HepG2 (cell line): ENCODE data around the gene PFDN5.

ENCODE experiments used
- CHD2 ChIP-seq: IDR thresholded peaks from 2 replicates; pipeline ENCODE4 v1.6.1; 2011; ENCODE audit warnings: low read depth, low read length, improper control_type of control experiment
- CHD4 ChIP-seq: fragments of 200-600 bp; sonication (generic); IDR thresholded peaks from 2 replicates; pipeline ENCODE4 v1.7.0; 2017; ENCODE audit warnings: mild to moderate bottlenecking, low read length, borderline replicate concordance
- HIVEP1 ChIP-seq: sonication (generic); formaldehyde crosslinking; IDR thresholded peaks from 2 replicates; pipeline ENCODE4 v1.4.0; 2020; ENCODE audit warnings: mild to moderate bottlenecking, missing genetic modification reagents
- KLF12 ChIP-seq: sonication (generic); formaldehyde crosslinking; IDR thresholded peaks from 2 replicates; pipeline ENCODE4 v1.4.0; 2020; ENCODE audit warnings: missing genetic modification reagents, borderline replicate concordance
- POLR2AphosphoS2 ChIP-seq: IDR thresholded peaks from 2 replicates; pipeline ENCODE4 v1.6.1; 2011; ENCODE audit warnings: low read depth, low read length, improper control_type of control experiment
- SMAD3 ChIP-seq: sonication (generic); formaldehyde crosslinking; IDR thresholded peaks from 2 replicates; pipeline ENCODE4 v1.4.0; 2020; ENCODE audit warnings: missing genetic modification reagents
- SMC3 ChIP-seq: IDR thresholded peaks from 2 replicates; pipeline ENCODE4 v1.6.1; 2011; ENCODE audit warnings: low read length, improper control_type of control experiment
- ZFP82 ChIP-seq: sonication (generic); formaldehyde crosslinking; IDR thresholded peaks from 2 replicates; pipeline ENCODE4 v1.5.1; 2020; ENCODE audit warnings: mild to moderate bottlenecking, missing genetic modification reagents, borderline replicate concordance
- ZNF329 ChIP-seq: sonication (generic); formaldehyde crosslinking; IDR thresholded peaks from 2 replicates; pipeline ENCODE4 v1.9.0; 2021; ENCODE audit warnings: low read depth, mild to moderate bottlenecking, missing genetic modification reagents
- TF ChIP-seq, protein P1 (sequence below): sonication (generic); formaldehyde crosslinking; IDR thresholded peaks from 2 replicates; pipeline ENCODE4 v1.4.0; 2020; ENCODE audit warnings: low read depth, mild to moderate bottlenecking, missing genetic modification reagents
- TF ChIP-seq, protein P2 (sequence below): sonication (generic); formaldehyde crosslinking; IDR thresholded peaks from 2 replicates; pipeline ENCODE4 v1.8.0; 2022; ENCODE audit warnings: mild to moderate bottlenecking, missing genetic modification reagents, borderline replicate concordance
- TF ChIP-seq, protein P3 (sequence below): sonication (generic); formaldehyde crosslinking; IDR thresholded peaks from 2 replicates; pipeline ENCODE4 v1.4.0; 2020; ENCODE audit warnings: missing genetic modification reagents

DNA sequence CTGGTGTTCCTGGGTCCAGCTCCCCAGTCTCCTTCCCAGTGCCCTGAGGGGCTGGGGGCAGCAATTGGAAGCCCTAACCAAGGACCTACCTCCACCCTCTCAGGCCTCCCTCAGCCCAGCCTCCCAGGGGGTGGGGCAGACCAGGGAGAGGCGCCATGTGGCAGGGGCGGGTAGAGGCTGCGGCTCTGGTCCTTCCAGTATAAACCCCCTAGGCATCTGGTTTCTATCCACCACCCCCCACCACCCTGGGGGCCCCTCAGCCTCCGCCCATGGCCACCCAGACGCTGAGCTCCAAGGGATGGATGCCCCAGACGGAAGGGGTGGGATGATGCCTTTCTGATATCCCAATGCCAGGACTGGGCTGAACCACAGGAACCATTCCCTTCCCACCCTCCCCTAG, 43.6 kb downstream of the PFDN5 start:
- no peak for TF ChIP-seq KLF12 (CRISPR knock-in tag)
- no peak for TF ChIP-seq SMC3
- no peak for TF ChIP-seq CHD2
- TF ChIP-seq HIVEP1 (CRISPR knock-in tag), result no peak
- TF ChIP-seq ZNF329 (CRISPR knock-in tag), result no peak
- TF ChIP-seq SMAD3 (CRISPR knock-in tag), result no peak
- no peak for TF ChIP-seq POLR2AphosphoS2
- TF ChIP-seq, protein P1, sequence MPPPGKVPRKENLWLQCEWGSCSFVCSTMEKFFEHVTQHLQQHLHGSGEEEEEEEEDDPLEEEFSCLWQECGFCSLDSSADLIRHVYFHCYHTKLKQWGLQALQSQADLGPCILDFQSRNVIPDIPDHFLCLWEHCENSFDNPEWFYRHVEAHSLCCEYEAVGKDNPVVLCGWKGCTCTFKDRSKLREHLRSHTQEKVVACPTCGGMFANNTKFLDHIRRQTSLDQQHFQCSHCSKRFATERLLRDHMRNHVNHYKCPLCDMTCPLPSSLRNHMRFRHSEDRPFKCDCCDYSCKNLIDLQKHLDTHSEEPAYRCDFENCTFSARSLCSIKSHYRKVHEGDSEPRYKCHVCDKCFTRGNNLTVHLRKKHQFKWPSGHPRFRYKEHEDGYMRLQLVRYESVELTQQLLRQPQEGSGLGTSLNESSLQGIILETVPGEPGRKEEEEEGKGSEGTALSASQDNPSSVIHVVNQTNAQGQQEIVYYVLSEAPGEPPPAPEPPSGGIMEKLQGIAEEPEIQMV (CRISPR knock-in tag), result no peak
- TF ChIP-seq, protein P2, sequence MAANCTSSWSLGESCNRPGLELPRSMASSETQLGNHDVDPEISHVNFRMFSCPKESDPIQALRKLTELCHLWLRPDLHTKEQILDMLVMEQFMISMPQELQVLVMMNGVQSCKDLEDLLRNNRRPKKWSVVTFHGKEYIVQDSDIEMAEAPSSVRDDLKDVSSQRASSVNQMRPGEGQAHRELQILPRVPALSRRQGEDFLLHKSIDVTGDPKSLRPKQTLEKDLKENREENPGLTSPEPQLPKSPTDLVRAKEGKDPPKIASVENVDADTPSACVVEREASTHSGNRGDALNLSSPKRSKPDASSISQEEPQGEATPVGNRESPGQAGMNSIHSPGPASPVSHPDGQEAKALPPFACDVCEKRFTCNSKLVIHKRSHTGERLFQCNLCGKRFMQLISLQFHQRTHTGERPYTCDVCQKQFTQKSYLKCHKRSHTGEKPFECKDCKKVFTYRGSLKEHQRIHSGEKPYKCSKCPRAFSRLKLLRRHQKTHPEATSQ (CRISPR knock-in tag), result no peak
- no peak for TF ChIP-seq ZFP82
- TF ChIP-seq, protein P3, sequence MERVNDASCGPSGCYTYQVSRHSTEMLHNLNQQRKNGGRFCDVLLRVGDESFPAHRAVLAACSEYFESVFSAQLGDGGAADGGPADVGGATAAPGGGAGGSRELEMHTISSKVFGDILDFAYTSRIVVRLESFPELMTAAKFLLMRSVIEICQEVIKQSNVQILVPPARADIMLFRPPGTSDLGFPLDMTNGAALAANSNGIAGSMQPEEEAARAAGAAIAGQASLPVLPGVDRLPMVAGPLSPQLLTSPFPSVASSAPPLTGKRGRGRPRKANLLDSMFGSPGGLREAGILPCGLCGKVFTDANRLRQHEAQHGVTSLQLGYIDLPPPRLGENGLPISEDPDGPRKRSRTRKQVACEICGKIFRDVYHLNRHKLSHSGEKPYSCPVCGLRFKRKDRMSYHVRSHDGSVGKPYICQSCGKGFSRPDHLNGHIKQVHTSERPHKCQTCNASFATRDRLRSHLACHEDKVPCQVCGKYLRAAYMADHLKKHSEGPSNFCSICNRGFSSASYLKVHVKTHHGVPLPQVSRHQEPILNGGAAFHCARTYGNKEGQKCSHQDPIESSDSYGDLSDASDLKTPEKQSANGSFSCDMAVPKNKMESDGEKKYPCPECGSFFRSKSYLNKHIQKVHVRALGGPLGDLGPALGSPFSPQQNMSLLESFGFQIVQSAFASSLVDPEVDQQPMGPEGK (CRISPR knock-in tag), result no peak
- no peak for TF ChIP-seq CHD4
